Astrocyte (in vitro differentiated cells and primary cell): ENCODE data around the gene PDE3A. TPM values are rescaled to one million over a fixed set of nuclear protein-coding genes. Genes with fewer than 3 reads are reported as not detected.

Experiments
- DNase-seq: peaks from one replicate; pipeline ENCODE4 v3.0.0-alpha.2; 2010; ENCODE audit warnings: low read depth
- FAIRE-seq: peaks from 2 replicates; lab custom pipeline; 2011; peaks lifted over from hg19 to GRCh38; lab: Jason Lieb, UNC
- H2AFZ ChIP-seq: 2 replicates; pipeline ENCODE4 v1.6.0; 2012; ENCODE audit warnings: low read depth, low read length, inconsistent platforms
- H3K27ac ChIP-seq: 2 replicates; pipeline ENCODE4 v1.5.1; 2011; ENCODE audit warnings: low read depth, low read length, inconsistent platforms
- H3K27me3 ChIP-seq: 2 replicates; pipeline ENCODE4 v1.6.0; 2011; ENCODE audit warnings: low read length, inconsistent platforms; ENCODE audit not compliant: insufficient read depth
- H3K36me3 ChIP-seq: 2 replicates; pipeline ENCODE4 v1.5.1; 2011; ENCODE audit warnings: low read length, inconsistent platforms; ENCODE audit not compliant: insufficient read depth
- H3K4me1 ChIP-seq: 2 replicates; pipeline ENCODE4 v1.5.1; 2011; ENCODE audit warnings: low read length, inconsistent platforms; ENCODE audit not compliant: insufficient read depth
- H3K4me2 ChIP-seq: 2 replicates; pipeline ENCODE4 v1.6.0; 2012; ENCODE audit warnings: low read length, inconsistent platforms
- H3K4me3 ChIP-seq: 2 replicates; pipeline ENCODE4 v1.5.1; 2011; ENCODE audit warnings: low read depth, mild to moderate bottlenecking, low read length, inconsistent platforms; ENCODE audit not compliant: insufficient read depth
- H3K79me2 ChIP-seq: 2 replicates; pipeline ENCODE4 v1.6.0; 2012; ENCODE audit warnings: mild to moderate bottlenecking, low read length, inconsistent platforms; ENCODE audit not compliant: insufficient read depth
- H3K9ac ChIP-seq: 2 replicates; pipeline ENCODE4 v1.6.0; 2012; ENCODE audit warnings: mild to moderate bottlenecking, low read length, inconsistent platforms
- H3K9me3 ChIP-seq: 2 replicates; pipeline ENCODE4 v1.5.1; 2012; ENCODE audit warnings: low read depth, mild to moderate bottlenecking, low read length, inconsistent platforms; ENCODE audit not compliant: insufficient read depth
- H4K20me1 ChIP-seq: 2 replicates; pipeline ENCODE4 v1.6.0; 2012; ENCODE audit warnings: low read length, inconsistent platforms; ENCODE audit not compliant: insufficient read depth
- H3K27ac Mint-ChIP-seq: one replicate; pipeline ENCODE4 v1.8.0; 2021; ENCODE audit warnings: mild to moderate bottlenecking, mixed read lengths; ENCODE audit not compliant: unreplicated experiment
- H3K27me3 Mint-ChIP-seq: one replicate; pipeline ENCODE4 v1.8.0; 2021; ENCODE audit warnings: low read depth, mixed read lengths; ENCODE audit not compliant: unreplicated experiment
- H3K36me3 Mint-ChIP-seq: one replicate; pipeline ENCODE4 v1.8.0; 2021; ENCODE audit warnings: low read depth, mixed read lengths; ENCODE audit not compliant: unreplicated experiment
- H3K4me1 Mint-ChIP-seq: one replicate; pipeline ENCODE4 v1.8.0; 2021; ENCODE audit warnings: low read depth, mixed read lengths; ENCODE audit not compliant: unreplicated experiment
- H3K4me3 Mint-ChIP-seq: one replicate; pipeline ENCODE4 v1.8.0; 2021; ENCODE audit warnings: mild to moderate bottlenecking, moderate library complexity, mixed read lengths; ENCODE audit not compliant: unreplicated experiment
- H3K9me3 Mint-ChIP-seq: one replicate; pipeline ENCODE4 v1.8.0; 2021; ENCODE audit warnings: mild to moderate bottlenecking, mixed read lengths; ENCODE audit not compliant: unreplicated experiment
- CTCF ChIP-seq: IDR thresholded peaks from 2 replicates; pipeline ENCODE4 v1.5.1; 2011; ENCODE audit warnings: low read depth, mild to moderate bottlenecking, inconsistent platforms, low read length, moderate library complexity; ENCODE audit not compliant: insufficient read depth
- EZH2 ChIP-seq: IDR thresholded peaks from 2 replicates; pipeline ENCODE4 v1.6.1; 2012; ENCODE audit warnings: mild to moderate bottlenecking, low read length, inconsistent platforms; ENCODE audit not compliant: insufficient read depth
- total RNA-seq: library from RNA; stranded (reverse); gene quantifications from 2 replicates; pipeline ENCODE4 v1.2.1, GENCODE V29; 2021

PDE3A gene
- total RNA-seq, 1 donor from 2014 or later = 1.7 TPM

GRCh38 chr12:20493934-20494333 is 125.6 kb downstream of the PDE3A start:
- H4K20me1 ChIP-seq = no peaks in the 10 kb centered on the region
- Mint-ChIP-seq H3K9me3 (no peaks in the 10 kb centered on the region), H3K36me3 (no peaks in the 10 kb centered on the region), H3K4me3 (no peak overlapping the region), H3K27ac (no peak overlapping the region), H3K4me1 (peaks cover 5% of the 10 kb centered on the region), H3K27me3 (no peaks in the 10 kb centered on the region)
- H3K4me2 ChIP-seq = peak overlapping the region; percentile 44
- H3K79me2 ChIP-seq = no peaks in the 10 kb centered on the region
- FAIRE-seq (no peak), DNase-seq (no peak)
- no peaks in the 10 kb centered on the region for H3K27me3 ChIP-seq
- H3K4me3 ChIP-seq = no peak overlapping the region
- H3K9me3 ChIP-seq = no peaks in the 10 kb centered on the region
- no peak overlapping the region for H3K9ac ChIP-seq
- no peaks in the 10 kb centered on the region for H3K36me3 ChIP-seq
- H2AFZ ChIP-seq = no peak overlapping the region
- no peak for TF ChIP-seq EZH2
- peaks cover 23% of the 10 kb centered on the region for H3K4me1 ChIP-seq
- H3K27ac ChIP-seq = no peak overlapping the region

- H4K20me1 ChIP-seq = no peaks in the 10 kb centered on the region
- H2AFZ ChIP-seq = no peak overlapping the region
- no peaks in the 10 kb centered on the region for H3K79me2 ChIP-seq
- no peak overlapping the region for H3K27ac ChIP-seq
- H3K27ac Mint-ChIP-seq = no peak overlapping the region
- no peaks in the 10 kb centered on the region for H3K36me3 Mint-ChIP-seq
- no peak overlapping the region for H3K4me3 ChIP-seq
- H3K36me3 ChIP-seq = no peaks in the 10 kb centered on the region
- H3K4me1 ChIP-seq = peaks cover 23% of the 10 kb centered on the region
- no peaks in the 10 kb centered on the region for H3K27me3 Mint-ChIP-seq
- no peaks in the 10 kb centered on the region for H3K9me3 ChIP-seq
- no peaks in the 10 kb centered on the region for H3K27me3 ChIP-seq
- no peak overlapping the region for H3K9ac ChIP-seq
- no peak for FAIRE-seq
- peaks cover 5% of the 10 kb centered on the region for H3K4me1 Mint-ChIP-seq
- no peak overlapping the region for H3K4me3 Mint-ChIP-seq
- H3K9me3 Mint-ChIP-seq = no peaks in the 10 kb centered on the region
- TF ChIP-seq CTCF (no peak), EZH2 (no peak)
- peak overlapping the region; percentile 44 for H3K4me2 ChIP-seq
- DNase-seq = no peak
Measured at GRCh38 chr12:20494851-20495250, 126.5 kb downstream of the PDE3A start.

- Histone ChIP-seq H3K36me3 (no peaks in the 10 kb centered on the region), H2AFZ (no peak overlapping the region), H3K27me3 (no peaks in the 10 kb centered on the region), H3K4me2 (no peak overlapping the region), H3K4me3 (no peak overlapping the region), H3K79me2 (no peaks in the 10 kb centered on the region), H3K27ac (no peak overlapping the region), H4K20me1 (no peaks in the 10 kb centered on the region), H3K9ac (no peak overlapping the region), H3K4me1 (peaks cover 23% of the 10 kb centered on the region), H3K9me3 (no peaks in the 10 kb centered on the region)
- Mint-ChIP-seq H3K4me3 (no peak overlapping the region), H3K4me1 (peaks cover 3% of the 10 kb centered on the region), H3K27me3 (no peaks in the 10 kb centered on the region), H3K36me3 (no peaks in the 10 kb centered on the region), H3K27ac (no peak overlapping the region), H3K9me3 (no peaks in the 10 kb centered on the region)
- TF ChIP-seq EZH2 (no peak), CTCF (no peak)
- DNase-seq = no peak
- no peak for FAIRE-seq
Measured at GRCh38 chr12:20495997-20496396, 127.7 kb downstream of the PDE3A start.
